ENCODE data around the gene ADRM1.

Gene ADRM1

GRCh38 chr20:62289131-62289530 is 13.7 kb upstream of the ADRM1 start:
- no peak overlapping the region for H3K4me3 ChIP-seq (ENCODE audit: low read length)
- H3K79me2 ChIP-seq (ENCODE audit: low read length), result no peaks in the 10 kb centered on the region
- H3K27me3 ChIP-seq (ENCODE audit: low read depth, low read length), result no peaks in the 10 kb centered on the region
- 0 out of 2 replicates have a peak, but pooled peaks cover 2% of the 10 kb centered on the region for H4K20me1 ChIP-seq (ENCODE audit: insufficient read depth, low read length)
- no peak overlapping the region for H3K4me2 ChIP-seq (ENCODE audit: low read length)
- TF ChIP-seq EZH2phosphoT487 (IDR thresholded peaks at IDR 0.05; ENCODE audit: low read depth) (no peak), CTCF (IDR thresholded peaks at IDR 0.05; ENCODE audit: low read depth, low read length) (no peak)
- no peaks in the 10 kb centered on the region; the same call in 1 of the 2 replicates for H3K4me1 ChIP-seq (ENCODE audit: low read length)
- H3K27ac ChIP-seq (ENCODE audit: low read length), result no peak overlapping the region
- no peak overlapping the region for H3K9ac ChIP-seq (ENCODE audit: low read length)
- no peaks in the 10 kb centered on the region for H3K9me3 ChIP-seq (ENCODE audit: insufficient read depth, low read length)
- peaks cover 5% of the 10 kb centered on the region for H3K36me3 ChIP-seq (replicated peaks; ENCODE audit: low read depth, low read length)
- no peak overlapping the region for H2AFZ ChIP-seq (ENCODE audit: low read depth, low read length)

DNA sequence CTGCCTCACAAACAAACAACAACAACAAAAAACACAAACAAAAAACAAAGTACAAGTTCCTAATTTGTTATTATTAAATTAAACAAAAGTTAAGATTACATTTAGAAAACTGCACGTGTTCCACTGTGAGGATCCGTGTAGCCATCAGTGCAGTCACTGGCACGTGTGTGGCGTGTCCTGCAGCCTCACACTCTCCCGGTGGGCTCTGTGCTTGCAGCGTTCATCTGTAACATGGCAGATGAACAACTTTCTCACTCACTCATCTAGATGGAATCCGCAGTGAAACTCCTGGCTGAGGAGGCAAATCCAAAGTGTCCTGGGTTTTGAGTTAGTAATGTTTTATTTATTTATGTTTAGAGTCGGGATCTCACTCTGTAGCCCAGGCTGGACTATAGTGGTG is 12.9 kb upstream of the ADRM1 start:
- Histone ChIP-seq H3K4me2 (ENCODE audit: low read length) (no peak overlapping the region), H3K27me3 (ENCODE audit: low read depth, low read length) (no peaks in the 10 kb centered on the region), H4K20me1 (ENCODE audit: insufficient read depth, low read length) (0 out of 2 replicates have a peak, but pooled peaks cover 2% of the 10 kb centered on the region), H3K4me3 (ENCODE audit: low read length) (no peak overlapping the region), H3K4me1 (ENCODE audit: low read length) (no peaks in the 10 kb centered on the region; the same call in 1 of the 2 replicates), H3K36me3 (replicated peaks; ENCODE audit: low read depth, low read length) (peaks cover 8% of the 10 kb centered on the region), H2AFZ (ENCODE audit: low read depth, low read length) (no peak overlapping the region), H3K9me3 (ENCODE audit: insufficient read depth, low read length) (no peaks in the 10 kb centered on the region), H3K27ac (ENCODE audit: low read length) (no peak overlapping the region), H3K9ac (ENCODE audit: low read length) (no peak overlapping the region), H3K79me2 (ENCODE audit: low read length) (no peaks in the 10 kb centered on the region)
- TF ChIP-seq CTCF (IDR thresholded peaks at IDR 0.05; ENCODE audit: low read depth, low read length), result no peak
- TF ChIP-seq EZH2phosphoT487 (IDR thresholded peaks at IDR 0.05; ENCODE audit: low read depth), result no peak

- Histone ChIP-seq H4K20me1 (ENCODE audit: insufficient read depth, low read length) (0 out of 2 replicates have a peak, but pooled peaks cover 2% of the 10 kb centered on the region), H3K36me3 (replicated peaks; ENCODE audit: low read depth, low read length) (peaks cover 12% of the 10 kb centered on the region), H3K4me3 (ENCODE audit: low read length) (no peak overlapping the region), H3K27me3 (ENCODE audit: low read depth, low read length) (no peaks in the 10 kb centered on the region), H2AFZ (ENCODE audit: low read depth, low read length) (no peak overlapping the region), H3K79me2 (ENCODE audit: low read length) (no peaks in the 10 kb centered on the region), H3K27ac (ENCODE audit: low read length) (no peak overlapping the region), H3K9ac (ENCODE audit: low read length) (no peak overlapping the region), H3K9me3 (ENCODE audit: insufficient read depth, low read length) (no peaks in the 10 kb centered on the region), H3K4me2 (ENCODE audit: low read length) (no peak overlapping the region), H3K4me1 (ENCODE audit: low read length) (no peaks in the 10 kb centered on the region; the same call in 1 of the 2 replicates)
- no peak for TF ChIP-seq EZH2phosphoT487 (IDR thresholded peaks at IDR 0.05; ENCODE audit: low read depth)
- TF ChIP-seq CTCF (IDR thresholded peaks at IDR 0.05; ENCODE audit: low read depth, low read length), result no peak
These were observed 11.3 kb upstream of the ADRM1 start for GRCh38 chr20:62291251-62292066.

- H3K36me3 ChIP-seq (replicated peaks; ENCODE audit: low read depth, low read length), result peaks cover 12% of the 10 kb centered on the region
These were observed 10.7 kb upstream of the ADRM1 start for GRCh38 chr20:62292108-62292507.

More at GRCh38 chr20:62292108-62292507, 10.7 kb upstream of the ADRM1 start:
- TF ChIP-seq EZH2phosphoT487 (IDR thresholded peaks at IDR 0.05; ENCODE audit: low read depth), result no peak
- TF ChIP-seq CTCF (IDR thresholded peaks at IDR 0.05; ENCODE audit: low read depth, low read length), result no peak
- Histone ChIP-seq H3K79me2 (ENCODE audit: low read length) (no peaks in the 10 kb centered on the region), H3K9ac (ENCODE audit: low read length) (no peak overlapping the region), H4K20me1 (ENCODE audit: insufficient read depth, low read length) (0 out of 2 replicates have a peak, but pooled peaks cover 2% of the 10 kb centered on the region), H3K4me2 (ENCODE audit: low read length) (no peak overlapping the region), H3K9me3 (ENCODE audit: insufficient read depth, low read length) (no peaks in the 10 kb centered on the region), H3K4me3 (ENCODE audit: low read length) (no peak overlapping the region), H3K4me1 (ENCODE audit: low read length) (no peaks in the 10 kb centered on the region; the same call in 1 of the 2 replicates), H3K27ac (ENCODE audit: low read length) (no peak overlapping the region), H2AFZ (ENCODE audit: low read depth, low read length) (no peak overlapping the region), H3K27me3 (ENCODE audit: low read depth, low read length) (no peaks in the 10 kb centered on the region)

Data from OCI-LY3 (cell line).